ENCODE results near the gene XRRA1.

- TF ChIP-seq POLR2A (IDR thresholded peaks at IDR 0.05; ENCODE audit: low read depth, low read length) (no peak), POLR2AphosphoS5 (IDR thresholded peaks at IDR 0.05; ENCODE audit: low read depth, low read length) (no peak), TAF1 (IDR thresholded peaks at IDR 0.05; ENCODE audit: borderline replicate concordance, low read depth, low read length) (no peak)
Measured at GRCh38 chr11:74970852-74971395, 22.0 kb upstream of the XRRA1 start.
